ENCODE results near the gene SPARCL1.
"Not testable (repeated sequence)": the region's sequence is repeated elsewhere in the genome, so short reads cannot be mapped to it uniquely, and the experiment has no call there.

SPARCL1 gene

GRCh38 chr4:87433342-87433741 lies 95.8 kb downstream of the SPARCL1 start:
- no peak for DNase-seq

DNA sequence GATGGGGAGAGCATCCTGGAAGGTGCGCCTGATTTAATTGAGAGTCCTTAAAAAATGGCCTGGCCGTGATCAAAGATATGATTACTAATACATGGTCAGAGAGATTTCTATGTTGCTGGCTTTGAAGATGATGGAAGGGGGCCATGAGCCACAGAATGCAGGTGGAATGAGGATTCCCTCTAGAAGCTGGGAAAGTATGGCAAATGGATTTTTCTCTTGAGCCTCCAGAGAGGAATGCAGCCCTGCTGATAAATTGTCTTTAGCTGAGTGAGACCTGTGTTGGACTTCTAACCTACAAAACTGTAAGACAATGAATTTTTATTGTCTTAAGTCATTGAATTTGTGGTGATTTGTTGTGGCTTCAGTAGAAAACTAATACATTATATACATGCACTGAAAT lies 99.1 kb downstream of the SPARCL1 start:
- DNase-seq, result no peak

DNA sequence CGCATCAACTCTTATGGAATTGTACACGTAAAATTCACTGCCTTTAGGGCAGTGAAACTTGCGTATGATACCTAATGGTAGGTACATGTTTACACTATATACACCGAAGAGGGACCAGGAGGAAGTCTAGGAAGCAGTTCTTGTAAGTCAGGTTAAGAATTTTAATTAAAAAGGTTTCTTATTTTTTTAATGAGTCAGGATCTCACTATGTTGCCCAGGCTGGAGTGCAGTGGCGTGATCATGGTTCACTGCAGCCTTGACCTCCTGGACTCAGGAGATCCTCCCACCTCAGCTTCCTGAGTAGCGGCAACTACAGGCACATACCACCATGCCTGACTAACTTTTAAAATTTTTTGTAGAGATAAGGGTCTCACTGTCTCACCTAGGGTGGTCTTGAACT lies 100.2 kb downstream of the SPARCL1 start:
- DNase-seq, result no peak

DNA sequence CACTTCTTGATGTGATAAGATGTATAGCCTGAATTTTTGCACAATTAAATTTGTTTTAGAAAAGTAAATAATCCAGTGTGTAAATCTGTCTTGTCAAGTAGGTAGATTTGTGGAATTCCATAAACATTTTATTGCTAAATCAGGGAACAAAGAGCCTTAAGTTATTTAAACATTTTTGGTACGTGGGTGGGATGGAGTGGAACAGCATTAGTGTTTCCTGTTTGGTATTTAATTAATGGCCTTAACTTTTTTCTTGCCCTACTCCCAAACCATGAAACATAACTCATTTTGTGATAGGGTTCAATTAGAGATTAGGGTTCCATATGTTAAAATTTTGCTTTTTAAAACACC lies 101.7 kb downstream of the SPARCL1 start:
- no peak for DNase-seq

DNA sequence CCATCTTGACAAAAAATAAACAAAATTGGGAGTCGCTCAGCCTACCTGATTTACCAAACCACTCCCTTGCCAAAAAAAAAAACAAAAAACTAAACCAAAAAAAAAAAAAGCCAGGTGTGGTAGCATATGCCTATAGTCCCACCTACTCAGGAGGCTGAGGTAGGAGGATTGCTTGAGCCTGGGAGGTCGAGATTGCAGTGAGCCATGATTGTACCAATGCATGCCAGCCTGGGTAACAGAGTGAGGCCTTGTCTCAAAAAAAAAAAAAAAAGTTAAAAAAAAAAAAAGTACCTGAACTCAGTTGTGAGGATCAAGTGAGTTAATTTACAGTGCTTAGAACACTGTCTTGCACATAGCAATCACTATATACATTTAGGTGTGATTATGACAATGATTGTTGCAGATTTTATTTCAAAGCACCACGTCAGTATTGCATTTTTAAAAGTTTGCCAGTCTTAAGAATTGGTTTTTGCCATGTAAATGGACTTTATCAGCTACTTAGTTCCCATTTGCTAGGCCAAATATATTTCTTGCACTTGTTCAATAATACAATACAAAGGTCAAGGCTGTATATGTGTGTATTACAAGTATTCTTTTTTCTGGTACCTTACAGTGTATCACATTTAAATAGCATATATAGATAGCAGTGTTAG lies 102.2 kb downstream of the SPARCL1 start:
- DNase-seq, result no peak

GRCh38 chr4:87425711-87426110 lies 103.5 kb downstream of the SPARCL1 start:
- no peak for DNase-seq

GRCh38 chr4:87424099-87424543 lies 105.1 kb downstream of the SPARCL1 start:
- not testable (repeated sequence) for DNase-seq

All from activated T-cell treated with anti-CD3 and anti-CD28 coated beads, Interleukin-2, amount 50 U/mL, for 1 hour (primary cell).